Hepatocyte (in vitro differentiated cells): ENCODE data around the gene PLSCR3. TPM values are rescaled to one million over a fixed set of nuclear protein-coding genes. Genes with fewer than 3 reads are reported as not detected.

ENCODE experiments used
- DNase-seq: peaks from one replicate; pipeline ENCODE4 v3.0.0-alpha.2; 2016; ENCODE audit warnings: low spot score
- H2AFZ ChIP-seq: fragments of 200-600 bp; sonication (generic); 2 replicates; pipeline ENCODE4 v1.6.0; 2016; ENCODE audit warnings: antibody characterized with exemption, mild to moderate bottlenecking
- H3K27ac ChIP-seq: fragments of 200-600 bp; sonication (generic); 2 replicates; pipeline ENCODE4 v1.5.1; 2016; ENCODE audit warnings: mild to moderate bottlenecking
- H3K27me3 ChIP-seq: fragments of 200-600 bp; sonication (generic); 2 replicates; pipeline ENCODE4 v1.6.1; 2016
- H3K36me3 ChIP-seq: fragments of 200-600 bp; sonication (generic); replicated peaks from 2 replicates; pipeline ENCODE4 v1.5.1; 2016; ENCODE audit warnings: low read depth; ENCODE audit not compliant: insufficient read depth
- H3K4me1 ChIP-seq: fragments of 200-600 bp; sonication (generic); 2 replicates; pipeline ENCODE4 v1.5.1; 2016; ENCODE audit warnings: mild to moderate bottlenecking, moderate library complexity; ENCODE audit not compliant: insufficient read depth
- H3K4me2 ChIP-seq: fragments of 200-600 bp; sonication (generic); 2 replicates; pipeline ENCODE4 v1.6.0; 2016
- H3K4me3 ChIP-seq: fragments of 200-600 bp; sonication (generic); 2 replicates; pipeline ENCODE4 v1.5.1; 2016; ENCODE audit warnings: mild to moderate bottlenecking
- H3K79me2 ChIP-seq: fragments of 200-600 bp; sonication (generic); 2 replicates; pipeline ENCODE4 v1.6.0; 2017; ENCODE audit warnings: mild to moderate bottlenecking
- H3K9me2 ChIP-seq: fragments of 200-600 bp; sonication (generic); replicated peaks from 2 replicates; pipeline ENCODE4 v1.6.0; 2017; ENCODE audit warnings: mild to moderate bottlenecking; ENCODE audit not compliant: insufficient read depth
- H3K9me3 ChIP-seq: fragments of 200-600 bp; sonication (generic); 2 replicates; pipeline ENCODE4 v1.5.1; 2016; ENCODE audit warnings: low read depth, mild to moderate bottlenecking
- H4K20me1 ChIP-seq: fragments of 200-600 bp; sonication (generic); 2 replicates; pipeline ENCODE4 v1.6.0; 2016; ENCODE audit warnings: mild to moderate bottlenecking; ENCODE audit not compliant: insufficient read depth, poor library complexity, severe bottlenecking
- CTCF ChIP-seq: fragments of 200-600 bp; sonication (generic); IDR thresholded peaks from 2 replicates; pipeline ENCODE4 v1.5.1; 2016; ENCODE audit warnings: antibody characterized with exemption, mild to moderate bottlenecking; ENCODE audit not compliant: poor library complexity
- EZH2 ChIP-seq: fragments of 200-600 bp; sonication (generic); IDR thresholded peaks from 2 replicates; pipeline ENCODE4 v1.6.1; 2016; ENCODE audit warnings: antibody characterized with exemption, mild to moderate bottlenecking, borderline replicate concordance
- EZH2phosphoT487 ChIP-seq: fragments of 200-600 bp; sonication (generic); IDR thresholded peaks from one replicate; pipeline ENCODE4 v1.6.1; 2018; ENCODE audit warnings: antibody characterized with exemption, mild to moderate bottlenecking, low read depth, moderate library complexity; ENCODE audit not compliant: unreplicated experiment, severe bottlenecking
- WGBS: methylation state at CpG from one replicate; pipeline ENCODE4 v1.1.6; 2016; ENCODE audit warnings: low lambda C conversion rate; ENCODE audit errors: missing lambda C conversion rate; 5-methylcytosine and 5-hydroxymethylcytosine counted together
- polyA plus RNA-seq: library from polyadenylated mRNA; unstranded; fragments of >200 nt; fragmentation: Nextera tagmentation; extraction: Ambion mirVana; gene quantifications from 2 replicates; pipeline ENCODE4 v1.2.1, GENCODE V29; 2016
- total RNA-seq: library from RNA; depleted of rRNA; stranded (reverse); fragments of >200 nt; gene quantifications from 2 replicates; pipeline ENCODE4 v1.2.3, GENCODE V29; 2014

PLSCR3 gene
- 11.8 and 17.6 TPM in 2 replicates for total RNA-seq
- 58.0 and 59.6 TPM in 2 replicates for polyA plus RNA-seq

- Histone ChIP-seq H4K20me1 (no peaks in the 10 kb centered on the region), H3K4me1 (peaks cover 9% of the 10 kb centered on the region), H3K36me3 (no peaks in the 10 kb centered on the region), H3K27ac (peak within 1 kb of the TSS; percentile 95), H3K4me2 (peak within 1 kb of the TSS; percentile 94), H3K4me3 (peak within 1 kb of the TSS; percentile 95), H3K27me3 (no peaks in the 10 kb centered on the region), H3K9me2 (no peaks in the 10 kb centered on the region), H3K9me3 (no peaks in the 10 kb centered on the region), H2AFZ (peak within 1 kb of the TSS; percentile 90), H3K79me2 (peaks cover 10% of the 10 kb centered on the region)
- peak; percentile 92 for DNase-seq
- WGBS = 2% methylated on average over 47 of the region's 71 CpGs
- TF ChIP-seq CTCF (peak; percentile 39), EZH2 (no peak)
These were observed at the start of gene PLSCR3 for GRCh38 chr17:7394452-7395191. Gene PLSCR3 (minus strand): TSS chr17:7394525. CDS start chr17:7394110, 415 bp downstream.

DNA sequence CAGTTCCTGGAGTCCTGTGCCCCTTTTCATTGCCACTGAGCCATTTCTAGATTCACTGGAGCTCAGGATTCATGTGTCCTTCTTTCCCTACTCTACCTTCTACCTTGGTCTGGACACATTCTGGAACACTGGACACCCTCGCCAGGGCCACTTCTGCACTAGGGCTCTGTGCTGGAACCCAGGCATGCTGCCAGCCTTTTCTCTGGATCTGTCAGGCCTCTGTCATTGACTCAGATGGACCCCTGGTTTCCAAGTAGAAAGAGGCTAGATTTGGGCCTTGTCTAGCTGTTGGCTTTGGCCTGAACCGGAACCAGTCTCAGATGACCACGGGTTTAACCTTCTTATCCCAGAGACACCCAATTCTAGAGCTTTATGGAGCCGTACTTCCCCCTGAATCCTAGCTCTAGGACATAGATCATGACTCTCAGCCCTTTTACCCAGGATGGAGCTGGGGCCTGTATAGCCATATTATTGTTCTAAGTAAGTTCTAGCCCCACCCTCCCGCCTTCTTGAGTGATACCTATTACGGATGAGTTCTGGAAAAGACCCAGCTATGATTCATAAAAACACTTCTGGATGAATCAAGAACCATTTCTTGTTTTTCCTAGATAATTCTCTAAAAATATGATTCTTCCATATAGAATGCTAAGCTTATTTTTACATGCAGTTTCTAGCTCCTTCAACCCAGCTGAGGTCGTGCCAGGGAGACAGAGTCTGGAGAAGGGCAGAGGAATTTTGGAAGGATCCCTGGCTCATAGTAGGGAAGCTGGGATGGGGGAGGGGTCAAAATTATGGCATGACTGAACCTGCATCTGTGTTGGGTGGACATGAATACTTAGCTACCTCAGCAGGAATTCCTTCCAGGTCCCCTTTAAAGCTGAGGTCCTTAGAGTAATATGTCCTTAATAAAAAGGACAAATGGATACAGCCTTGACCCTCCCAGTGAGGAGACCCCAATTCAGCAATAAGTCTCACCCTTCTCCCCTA lies 49.5 kb upstream of the PLSCR3 start:
- H3K4me1 ChIP-seq = peaks cover 28% of the 10 kb centered on the region
- no peaks in the 10 kb centered on the region for H3K36me3 ChIP-seq
- TF ChIP-seq EZH2phosphoT487 (no peak), EZH2 (no peak), CTCF (no peak)
- WGBS = 79% methylated on average over 7 of the region's 7 CpGs
- DNase-seq = no peak
- H3K9me2 ChIP-seq = no peaks in the 10 kb centered on the region
- H4K20me1 ChIP-seq = no peaks in the 10 kb centered on the region
- no peak overlapping the region for H3K27ac ChIP-seq
- no peak overlapping the region for H2AFZ ChIP-seq
- no peaks in the 10 kb centered on the region for H3K79me2 ChIP-seq
- peaks cover 23% of the 10 kb centered on the region for H3K27me3 ChIP-seq
- H3K4me3 ChIP-seq = no peak overlapping the region
- no peak overlapping the region for H3K4me2 ChIP-seq
- H3K9me3 ChIP-seq = no peaks in the 10 kb centered on the region

- no peaks in the 10 kb centered on the region for H3K36me3 ChIP-seq
- no peak overlapping the region for H2AFZ ChIP-seq
- H3K4me2 ChIP-seq = no peak overlapping the region
- peaks cover 43% of the 10 kb centered on the region for H3K4me1 ChIP-seq
- peaks cover 29% of the 10 kb centered on the region for H3K27me3 ChIP-seq
- H3K9me3 ChIP-seq = no peaks in the 10 kb centered on the region
- H3K9me2 ChIP-seq = no peaks in the 10 kb centered on the region
- no peaks in the 10 kb centered on the region for H4K20me1 ChIP-seq
- DNase-seq = no peak
- 92% methylated on average over 2 of the region's 2 CpGs for WGBS
- no peaks in the 10 kb centered on the region for H3K79me2 ChIP-seq
- TF ChIP-seq EZH2 (no peak), CTCF (no peak), EZH2phosphoT487 (no peak)
- H3K4me3 ChIP-seq = no peak overlapping the region
- H3K27ac ChIP-seq = no peak overlapping the region
These were observed 47.8 kb upstream of the PLSCR3 start for GRCh38 chr17:7442142-7442541.
